IMR-90 (cell line): ENCODE results near the gene ZNF524.
A peak's percentile ranks its signal among the peaks of the same experiment; 100 is the strongest.

Experiments used
- BHLHE40 ChIP-seq: fragments of 150-350 bp; IDR thresholded peaks from 2 replicates; pipeline ENCODE4 v1.6.1; 2016; ENCODE audit warnings: mild to moderate bottlenecking, low read depth, low read length
- CEBPB ChIP-seq: IDR thresholded peaks from 2 replicates; pipeline ENCODE4 v1.6.1; 2012; ENCODE audit warnings: low read depth, low read length, improper control_type of control experiment
- MAFK ChIP-seq: IDR thresholded peaks from 2 replicates; pipeline ENCODE4 v1.6.1; 2012; ENCODE audit warnings: low read depth, low read length, improper control_type of control experiment
- POLR2A ChIP-seq: IDR thresholded peaks from 2 replicates; pipeline ENCODE4 v1.6.1; 2012; ENCODE audit warnings: mild to moderate bottlenecking, low read depth, low read length
- RCOR1 ChIP-seq: IDR thresholded peaks from 2 replicates; pipeline ENCODE4 v1.6.1; 2012; ENCODE audit warnings: mild to moderate bottlenecking, low read length, improper control_type of control experiment; ENCODE audit not compliant: insufficient replicate concordance
- SMC3 ChIP-seq: fragments of 150-350 bp; IDR thresholded peaks from 2 replicates; pipeline ENCODE4 v1.6.1; 2016; ENCODE audit warnings: low read depth, mild to moderate bottlenecking, antibody characterized with exemption, low read length, moderate library complexity
- TF ChIP-seq, protein P1 (sequence below): conservative IDR thresholded peaks from 2 replicates; pipeline ENCODE4 v1.5.1; 2012; ENCODE audit warnings: mild to moderate bottlenecking, low read depth, low read length, improper control_type of control experiment
- TF ChIP-seq, protein P2 (sequence below): fragments of 150-350 bp; IDR thresholded peaks from 2 replicates; pipeline ENCODE4 v1.6.1; 2017; ENCODE audit warnings: mild to moderate bottlenecking, antibody characterized with exemption, low read length, low read depth

DNA sequence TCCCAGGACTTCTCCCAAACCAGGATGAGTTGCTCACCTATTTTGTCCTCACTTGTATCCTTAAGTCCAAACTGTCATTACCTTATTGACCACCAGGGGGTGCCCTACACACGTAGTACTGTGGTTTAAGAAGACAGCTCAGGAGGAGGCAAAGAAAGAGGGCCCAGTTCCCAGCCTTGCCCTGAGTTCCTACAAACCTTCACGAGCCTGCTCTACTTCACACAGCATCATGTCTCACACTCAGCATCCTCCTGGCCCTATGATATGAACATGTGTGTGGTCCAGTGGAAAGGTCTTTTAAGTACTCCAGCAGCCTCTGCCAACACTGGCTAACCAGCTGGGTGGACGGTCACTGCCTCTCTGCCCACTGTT lies 32.4 kb downstream of the ZNF524 start:
- peak; percentile 69 for TF ChIP-seq SMC3
- no peak for TF ChIP-seq CEBPB
- TF ChIP-seq, protein P1, sequence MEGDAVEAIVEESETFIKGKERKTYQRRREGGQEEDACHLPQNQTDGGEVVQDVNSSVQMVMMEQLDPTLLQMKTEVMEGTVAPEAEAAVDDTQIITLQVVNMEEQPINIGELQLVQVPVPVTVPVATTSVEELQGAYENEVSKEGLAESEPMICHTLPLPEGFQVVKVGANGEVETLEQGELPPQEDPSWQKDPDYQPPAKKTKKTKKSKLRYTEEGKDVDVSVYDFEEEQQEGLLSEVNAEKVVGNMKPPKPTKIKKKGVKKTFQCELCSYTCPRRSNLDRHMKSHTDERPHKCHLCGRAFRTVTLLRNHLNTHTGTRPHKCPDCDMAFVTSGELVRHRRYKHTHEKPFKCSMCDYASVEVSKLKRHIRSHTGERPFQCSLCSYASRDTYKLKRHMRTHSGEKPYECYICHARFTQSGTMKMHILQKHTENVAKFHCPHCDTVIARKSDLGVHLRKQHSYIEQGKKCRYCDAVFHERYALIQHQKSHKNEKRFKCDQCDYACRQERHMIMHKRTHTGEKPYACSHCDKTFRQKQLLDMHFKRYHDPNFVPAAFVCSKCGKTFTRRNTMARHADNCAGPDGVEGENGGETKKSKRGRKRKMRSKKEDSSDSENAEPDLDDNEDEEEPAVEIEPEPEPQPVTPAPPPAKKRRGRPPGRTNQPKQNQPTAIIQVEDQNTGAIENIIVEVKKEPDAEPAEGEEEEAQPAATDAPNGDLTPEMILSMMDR, result peak; percentile 85
- TF ChIP-seq POLR2A, result 0 out of 2 replicates have a peak, but pooled peaks have one; percentile 42
- TF ChIP-seq BHLHE40, result no peak
- no peak for TF ChIP-seq RCOR1
- no peak for TF ChIP-seq MAFK
- TF ChIP-seq, protein P2, sequence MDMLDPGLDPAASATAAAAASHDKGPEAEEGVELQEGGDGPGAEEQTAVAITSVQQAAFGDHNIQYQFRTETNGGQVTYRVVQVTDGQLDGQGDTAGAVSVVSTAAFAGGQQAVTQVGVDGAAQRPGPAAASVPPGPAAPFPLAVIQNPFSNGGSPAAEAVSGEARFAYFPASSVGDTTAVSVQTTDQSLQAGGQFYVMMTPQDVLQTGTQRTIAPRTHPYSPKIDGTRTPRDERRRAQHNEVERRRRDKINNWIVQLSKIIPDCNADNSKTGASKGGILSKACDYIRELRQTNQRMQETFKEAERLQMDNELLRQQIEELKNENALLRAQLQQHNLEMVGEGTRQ, result no peak
